RWPE1 (cell line): ENCODE measurements around the gene CRELD2.

Experiments
- CTCF ChIA-PET: fragments of 350-600 bp; sonication (Branson Sonifier 250); formaldehyde crosslinking; extraction: SDS; loops from one replicate; lab custom pipeline; 2021; lab: Yijun Ruan, JAX
- POLR2A ChIA-PET: fragments of 400-600 bp; formaldehyde crosslinking; extraction: SDS; loops from one replicate; lab custom pipeline; 2020; ENCODE audit warnings: antibody characterized with exemption; ENCODE audit not compliant: low non-redundant PET; lab: Yijun Ruan, JAX
- DNase-seq: peaks from one replicate; pipeline ENCODE4 v3.0.0; 2012; ENCODE audit warnings: low spot score
- H3K27ac ChIP-seq: fragments of 450-650 bp; 2 replicates; pipeline ENCODE4 v1.5.1; 2017
- CTCF ChIP-seq: fragments of 450-650 bp; conservative IDR thresholded peaks from 2 replicates; pipeline ENCODE4 v1.5.1; 2017; ENCODE audit warnings: low read depth, mild to moderate bottlenecking

CRELD2 gene

DNA sequence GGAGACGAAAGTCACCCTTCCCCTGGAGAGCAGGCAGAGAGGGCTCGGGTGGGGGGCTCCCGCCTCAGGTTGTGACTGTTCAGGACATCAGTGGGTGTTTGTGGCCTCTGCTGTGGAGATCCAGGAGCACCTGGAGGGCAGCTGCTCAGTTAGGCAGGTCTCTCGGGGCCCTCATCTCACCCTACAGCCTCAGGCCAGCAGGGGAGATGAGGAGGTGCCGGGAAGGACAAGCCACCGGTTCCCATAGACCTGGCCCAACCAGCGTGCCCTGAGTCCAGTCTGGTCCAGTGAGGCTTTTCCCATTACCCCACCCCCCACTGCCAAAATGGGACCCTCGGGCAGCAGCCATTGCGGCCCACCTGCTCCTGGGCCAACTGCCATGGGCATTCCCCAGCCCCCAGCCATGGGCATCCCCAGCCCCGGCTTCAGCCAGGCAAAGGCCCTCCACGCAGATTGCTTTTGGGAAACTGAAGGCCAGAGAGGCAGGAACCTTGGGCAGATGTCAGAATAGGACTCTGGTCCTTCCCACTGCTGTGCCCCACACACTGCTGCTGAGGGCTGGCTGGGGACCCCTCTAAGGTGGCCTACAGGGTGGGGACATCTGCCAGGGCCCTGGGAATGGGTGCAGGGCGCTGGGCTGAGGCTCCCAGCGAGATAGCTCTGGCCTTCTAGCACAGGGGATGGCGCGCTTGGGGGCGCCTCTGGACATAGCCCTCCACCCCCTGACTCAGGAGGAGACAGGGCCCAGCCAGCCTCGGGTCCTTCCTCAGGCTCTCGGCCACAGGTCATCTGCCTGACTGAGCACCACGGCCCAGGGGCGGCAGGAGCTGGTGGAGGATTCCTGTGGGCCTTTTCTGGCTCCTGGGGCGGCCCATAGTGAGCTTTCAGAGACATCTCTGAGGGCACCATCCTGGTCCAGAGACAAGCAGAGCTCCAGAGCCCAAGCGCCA lies 46.9 kb downstream of the CRELD2 start:
- ChIA-PET CTCF (no interaction called here), POLR2A (no interaction called here)
- H3K27ac ChIP-seq = peak overlapping the region; percentile 92
- no peak for DNase-seq
- TF ChIP-seq CTCF = no peak

DNA sequence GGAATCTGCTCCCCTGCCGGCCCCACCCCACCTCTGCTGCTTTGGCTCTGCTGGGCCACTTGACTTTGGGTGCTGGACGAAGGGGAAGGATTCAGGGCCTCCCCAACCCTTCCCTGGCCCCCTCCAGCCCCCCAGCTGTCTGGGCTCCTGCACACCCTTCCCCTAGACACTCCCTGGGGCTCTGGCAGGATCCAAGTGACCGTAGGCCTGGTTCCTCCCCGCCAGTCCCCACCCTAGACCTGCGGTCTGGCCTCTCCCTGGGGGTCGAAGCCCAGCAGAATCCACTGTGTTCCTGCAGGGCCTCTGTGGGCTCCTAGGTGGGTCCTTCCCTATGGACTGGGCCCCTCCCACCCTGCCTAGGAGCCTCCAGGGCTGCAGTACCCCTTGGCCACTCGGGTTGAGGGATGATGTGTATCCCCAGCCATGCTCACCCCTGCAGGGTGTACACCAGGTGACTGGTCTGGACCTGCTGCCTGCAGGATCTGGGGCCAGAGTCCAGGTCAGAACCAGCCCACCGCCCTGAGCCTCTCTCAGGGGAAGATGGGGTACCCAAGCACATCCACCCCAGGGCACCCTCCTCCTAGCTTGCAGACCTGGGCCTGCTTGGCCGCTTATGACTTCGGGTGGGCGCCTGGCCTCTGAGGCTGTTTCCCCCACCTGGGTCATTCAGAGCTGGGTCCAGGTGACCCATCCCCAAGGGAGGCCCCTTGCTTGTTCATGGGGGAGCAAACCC lies 47.8 kb downstream of the CRELD2 start:
- no peak for TF ChIP-seq CTCF
- DNase-seq = no peak
- ChIA-PET CTCF (no interaction called here), POLR2A (no interaction called here)
- peak overlapping the region; percentile 92 for H3K27ac ChIP-seq

DNA sequence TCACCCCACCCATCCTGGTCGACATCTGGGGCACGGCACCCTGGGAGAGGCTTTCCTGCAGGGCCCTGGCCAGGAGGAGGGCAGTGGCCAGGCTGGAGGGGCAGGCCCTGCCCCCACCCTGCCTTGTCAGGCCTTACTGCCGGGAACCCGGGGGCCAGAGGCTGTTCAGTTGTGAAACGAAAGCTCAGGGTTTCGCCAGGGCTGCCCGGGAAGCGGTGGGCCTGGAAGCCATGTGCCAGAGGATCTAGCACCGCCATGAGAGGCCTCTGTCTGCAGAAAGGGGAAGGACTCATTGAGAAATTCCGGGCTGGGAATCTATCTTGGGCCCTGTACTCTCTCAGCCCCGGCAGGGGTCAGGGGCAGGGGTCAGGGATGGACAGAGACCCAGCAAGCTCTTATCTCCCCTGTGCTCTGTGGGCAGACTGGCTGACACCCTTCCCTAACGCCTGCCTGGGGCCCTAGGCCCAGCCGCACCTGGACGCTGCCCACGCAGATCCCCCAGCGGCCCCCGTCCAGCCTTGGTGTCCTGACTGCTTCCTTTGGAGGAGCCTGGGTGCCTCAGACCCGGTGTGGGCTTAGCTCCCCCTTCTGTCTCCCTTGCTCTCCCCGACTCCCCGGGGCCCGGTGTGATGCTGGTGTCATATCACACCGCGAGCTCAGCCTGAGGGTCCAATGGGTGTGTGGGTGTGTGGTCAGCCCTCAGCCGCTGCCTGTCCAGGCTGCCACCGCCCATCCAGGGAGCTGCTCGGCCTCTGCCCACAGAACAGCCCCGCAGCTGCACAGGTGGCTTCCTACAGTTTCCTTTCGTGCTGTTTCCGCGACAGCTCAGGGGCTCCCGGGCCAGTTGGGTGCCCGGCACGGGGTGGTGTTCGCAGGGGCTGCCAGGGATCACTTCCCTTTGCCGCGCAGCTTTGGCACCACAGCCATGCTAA lies 48.6 kb downstream of the CRELD2 start:
- no peak for DNase-seq
- H3K27ac ChIP-seq = peak overlapping the region; percentile 92
- ChIA-PET POLR2A (no interaction called here), CTCF (interaction anchor here (0.5 kb wide), 1 partner anchor 15 kb away, joined by 6 read pairs; no protein-coding TSS in a partner anchor)
- TF ChIP-seq CTCF = no peak

- DNase-seq = no peak
- ChIA-PET POLR2A (no interaction called here), CTCF (interaction anchor here (0.8 kb wide), 1 partner anchor 37 kb away, joined by 3 read pairs; no protein-coding TSS in a partner anchor)
- TF ChIP-seq CTCF = no peak
- H3K27ac ChIP-seq = peak overlapping the region; percentile 92
These were observed 49.3 kb downstream of the CRELD2 start for GRCh38 chr22:49967706-49968208.

- peak overlapping the region; percentile 92 for H3K27ac ChIP-seq
- CTCF ChIA-PET = interaction anchor here (0.6 to 0.8 kb wide), 2 partner anchors 37 to 41 kb away, joined by 3 read pairs; no protein-coding TSS in a partner anchor
These were observed 49.9 kb downstream of the CRELD2 start for GRCh38 chr22:49968313-49968830.

More at GRCh38 chr22:49968313-49968830, 49.9 kb downstream of the CRELD2 start:
- POLR2A ChIA-PET = no interaction called here
- no peak for TF ChIP-seq CTCF
- DNase-seq = no peak
